HG03060 (cell line): Measurements from ENCODE around the gene TMEM187.

Experiments used
- ATAC-seq: cut with Tn5 transposase; IDR thresholded peaks from one replicate; pipeline ENCODE4 v1.9.1; 2021; ENCODE audit warnings: low read depth, moderate number of reproducible peaks; ENCODE audit not compliant: unreplicated experiment

Gene TMEM187

GRCh38 chrX:153934762-153935325, 37.7 kb upstream of the TMEM187 start, which contains the start of gene NAA10:
NAA10 (minus strand) TSS chrX:153935037; CDS start chrX:153934904, 133 bp downstream.
- no peak for ATAC-seq

- ATAC-seq, result no peak
Observed at GRCh38 chrX:153935326-153935851, 37.2 kb upstream of the TMEM187 start.

DNA sequence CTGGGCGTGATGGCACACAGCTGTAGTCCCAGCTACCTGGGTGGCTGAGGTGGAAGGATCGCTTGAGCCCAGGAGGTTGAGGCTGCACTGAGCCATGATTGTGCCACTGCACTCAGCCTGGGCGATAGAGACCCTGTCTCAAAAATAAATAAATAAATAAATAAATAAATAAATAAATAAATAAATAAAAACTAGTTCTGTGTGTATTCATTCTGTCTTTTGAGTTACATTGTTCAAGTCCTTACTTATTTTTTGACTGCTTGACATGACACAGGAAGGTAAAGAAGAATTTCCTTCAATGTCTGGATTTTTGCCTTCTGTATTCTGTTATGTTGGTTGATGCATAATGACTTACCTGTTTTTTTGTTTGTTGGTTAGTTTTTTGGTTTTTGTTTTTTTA, 35.5 kb upstream of the TMEM187 start:
- ATAC-seq, result no peak

GRCh38 chrX:153938226-153938786, 34.2 kb upstream of the TMEM187 start:
- ATAC-seq, result no peak

DNA sequence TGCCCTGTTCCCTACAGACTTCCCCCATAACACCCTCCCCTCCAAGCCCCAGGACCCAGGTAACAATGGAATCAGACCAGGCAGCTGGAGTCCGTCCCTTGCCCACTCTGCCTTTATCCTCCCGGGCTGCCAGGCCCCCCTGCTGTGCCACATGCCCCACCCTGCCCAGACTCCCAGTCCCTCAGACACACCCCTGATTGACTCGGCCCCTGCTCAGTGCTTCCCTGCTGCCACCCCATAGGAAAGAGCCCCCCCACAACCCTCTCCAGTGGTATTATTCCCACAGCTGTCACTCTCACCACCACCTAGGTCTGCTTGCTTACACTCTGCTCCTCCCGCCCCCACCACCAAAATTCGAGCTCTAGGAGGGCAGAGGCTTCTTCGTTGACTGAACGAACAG, 33.0 kb upstream of the TMEM187 start:
- ATAC-seq, result no peak

DNA sequence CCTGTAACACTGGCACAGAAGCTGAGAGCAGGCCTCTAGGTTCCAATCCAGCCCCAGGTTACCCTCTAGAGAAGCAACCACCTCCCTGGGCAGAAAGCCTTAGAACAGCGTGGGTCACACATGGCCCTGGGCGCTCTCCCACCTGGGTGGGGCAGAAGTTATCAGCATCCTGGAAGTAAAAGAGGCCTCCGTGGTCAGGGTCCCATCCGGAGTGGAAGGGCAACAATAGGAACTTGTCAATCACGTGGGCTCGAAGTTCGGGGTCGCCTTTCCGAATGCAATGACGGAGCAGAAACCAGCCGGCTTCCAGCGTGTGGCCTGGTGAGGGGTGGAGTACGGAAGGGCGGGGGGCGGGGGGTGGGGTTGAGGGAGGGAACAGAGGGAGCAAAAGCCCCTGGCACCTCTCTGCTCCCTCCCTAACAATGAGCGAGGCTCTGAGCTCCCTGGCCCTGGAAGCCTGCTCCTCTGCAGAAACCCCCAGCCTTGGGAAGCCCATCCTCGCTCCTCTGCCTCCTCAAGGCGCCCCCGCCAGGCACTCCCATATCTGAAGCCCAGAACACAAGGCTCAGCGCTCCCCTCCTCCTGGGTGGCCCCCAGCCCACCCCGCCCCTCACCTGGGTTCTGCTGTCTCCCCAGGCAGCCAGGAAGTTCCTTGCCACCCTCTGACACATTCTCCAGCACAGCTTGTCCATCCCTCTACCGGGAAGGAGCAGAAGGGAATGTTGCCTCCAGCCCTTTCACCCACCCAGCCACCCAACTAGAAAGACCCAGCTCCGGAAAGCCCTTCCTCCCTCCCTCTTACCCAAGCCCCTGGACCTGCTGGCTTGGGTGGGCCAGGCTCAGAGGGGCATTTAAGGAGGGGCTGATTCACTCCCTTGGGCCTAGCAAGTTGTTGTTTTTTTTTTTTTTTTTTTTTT, 31.0 kb upstream of the TMEM187 start:
- ATAC-seq, result no peak

DNA sequence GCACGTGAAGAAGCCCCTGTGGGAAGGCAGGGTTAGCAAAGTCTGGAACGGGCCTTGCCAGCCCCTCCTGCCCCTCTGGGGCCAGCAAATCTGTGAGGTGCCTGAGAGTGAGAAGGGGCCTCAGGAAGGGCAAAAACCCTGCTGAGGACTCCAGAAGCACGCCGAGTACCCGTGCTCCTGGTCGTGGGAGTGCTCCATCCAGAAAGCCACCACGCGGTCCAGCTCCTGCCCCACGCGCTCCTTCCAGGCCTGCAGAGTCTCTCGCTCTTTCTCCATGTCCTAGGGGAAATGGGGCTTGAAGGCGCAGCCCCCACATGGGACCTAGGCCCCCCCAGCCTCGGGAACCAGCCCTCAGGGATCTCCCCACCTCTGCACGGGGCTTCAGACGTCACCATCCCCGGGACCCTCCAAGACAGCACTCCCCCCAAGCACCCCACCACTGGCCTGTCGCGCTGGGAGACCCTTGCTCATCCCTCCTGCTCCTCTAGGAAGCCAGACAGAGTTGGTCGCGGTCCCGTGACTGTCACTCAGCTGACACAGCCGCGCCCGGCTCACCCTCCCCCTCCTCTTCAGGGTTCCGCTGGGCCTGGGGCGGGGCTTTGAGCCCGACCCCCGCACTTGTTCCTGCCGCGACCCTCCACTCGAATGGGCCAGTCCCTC, 28.3 kb upstream of the TMEM187 start, which contains the start of gene RENBP:
TSS of gene RENBP (minus strand) at position 504 of the 660 bp plus-strand sequence. CDS start at position 471, 33 bp downstream.
- no peak for ATAC-seq

DNA sequence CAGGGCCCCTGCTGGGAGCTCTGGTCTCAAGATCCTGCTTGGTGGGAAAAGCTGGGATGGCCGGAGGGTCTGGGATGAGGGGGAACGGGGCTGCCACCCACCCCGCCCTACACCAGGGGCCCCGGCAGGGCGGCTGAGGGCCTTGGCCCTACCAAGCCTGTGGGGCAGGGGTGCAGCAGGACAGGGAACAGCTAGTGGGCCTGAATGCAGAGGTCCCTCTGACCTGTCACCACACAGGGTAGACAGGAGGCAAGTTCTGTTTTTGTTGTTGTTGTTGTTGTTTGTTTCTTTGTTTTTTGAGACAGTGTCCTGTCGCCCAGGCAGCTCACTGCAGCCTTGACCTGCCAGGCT, 27.8 kb upstream of the TMEM187 start:
- no peak for ATAC-seq

DNA sequence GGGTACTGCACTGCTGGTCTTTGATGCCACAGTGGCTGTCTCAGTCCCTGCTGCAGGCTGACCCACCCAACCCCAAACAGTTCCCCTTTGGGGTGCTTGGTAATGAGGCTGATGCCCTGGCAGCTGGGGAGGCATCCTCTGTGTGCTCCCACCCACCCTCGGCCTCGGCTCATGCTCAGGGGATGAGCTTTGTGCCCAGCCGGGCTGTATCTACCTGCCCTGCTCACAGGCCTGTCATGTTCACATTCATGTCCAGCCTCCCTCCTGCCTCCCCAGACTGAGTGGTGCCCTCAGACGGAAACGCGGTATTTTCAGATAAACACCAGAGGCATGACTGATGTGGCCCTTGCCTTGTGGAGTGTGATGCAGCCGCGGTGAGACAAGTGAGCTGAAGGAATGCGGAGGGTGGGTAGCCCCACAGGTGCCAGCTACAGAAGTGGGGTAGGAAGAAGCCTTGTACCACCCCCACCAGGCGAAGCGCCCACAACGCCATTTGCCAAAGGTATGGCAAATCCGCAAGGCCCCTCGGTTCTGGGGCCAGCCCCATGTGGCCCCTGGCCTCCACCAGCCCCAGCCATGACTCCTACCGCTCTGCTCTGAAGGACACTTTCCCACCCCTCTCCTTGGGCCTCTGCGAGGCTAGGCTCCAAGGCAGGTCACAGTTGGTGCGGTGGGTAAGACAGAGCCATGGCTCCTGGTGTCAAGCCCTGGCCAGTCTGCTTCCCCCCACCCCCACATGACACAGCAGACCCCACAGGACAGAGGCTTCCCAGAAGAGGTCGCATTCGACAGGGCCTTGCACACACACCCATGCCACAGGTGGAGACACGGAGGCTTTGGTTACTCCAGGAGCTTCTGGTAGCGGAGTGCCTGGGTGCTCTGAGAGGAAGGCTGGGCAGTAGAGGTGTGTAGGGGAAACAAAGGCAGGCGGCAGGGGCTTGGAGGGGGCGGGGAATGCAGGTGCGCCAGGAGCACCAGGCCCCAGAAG, 26.3 kb upstream of the TMEM187 start:
- no peak for ATAC-seq

GRCh38 chrX:153947009-153947769, 25.4 kb upstream of the TMEM187 start:
- no peak for ATAC-seq

- ATAC-seq, result no peak
Observed at GRCh38 chrX:153948002-153948466, 24.5 kb upstream of the TMEM187 start.

- ATAC-seq, result no peak
Observed at GRCh38 chrX:153948847-153949805, 23.4 kb upstream of the TMEM187 start.

DNA sequence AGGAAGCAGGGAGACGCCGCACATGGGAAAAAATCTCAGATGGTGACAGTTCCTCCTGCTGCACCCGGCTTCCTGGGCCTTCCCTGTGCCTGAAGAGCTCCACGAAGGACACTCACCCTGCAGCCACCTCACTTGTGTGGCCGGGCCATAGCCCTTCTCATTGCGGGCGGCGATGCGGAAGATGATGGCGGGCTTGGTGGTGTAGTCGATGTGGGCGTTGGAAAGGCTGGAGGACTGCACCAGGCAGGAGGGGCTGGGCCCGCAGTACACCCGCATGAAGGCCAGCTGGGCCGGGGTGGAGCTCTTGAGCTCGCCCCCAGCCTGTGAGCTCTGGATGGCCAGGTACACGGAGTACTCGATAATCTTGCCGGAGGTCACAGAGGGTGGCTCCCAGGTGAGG, 22.4 kb upstream of the TMEM187 start:
- ATAC-seq, result no peak

DNA sequence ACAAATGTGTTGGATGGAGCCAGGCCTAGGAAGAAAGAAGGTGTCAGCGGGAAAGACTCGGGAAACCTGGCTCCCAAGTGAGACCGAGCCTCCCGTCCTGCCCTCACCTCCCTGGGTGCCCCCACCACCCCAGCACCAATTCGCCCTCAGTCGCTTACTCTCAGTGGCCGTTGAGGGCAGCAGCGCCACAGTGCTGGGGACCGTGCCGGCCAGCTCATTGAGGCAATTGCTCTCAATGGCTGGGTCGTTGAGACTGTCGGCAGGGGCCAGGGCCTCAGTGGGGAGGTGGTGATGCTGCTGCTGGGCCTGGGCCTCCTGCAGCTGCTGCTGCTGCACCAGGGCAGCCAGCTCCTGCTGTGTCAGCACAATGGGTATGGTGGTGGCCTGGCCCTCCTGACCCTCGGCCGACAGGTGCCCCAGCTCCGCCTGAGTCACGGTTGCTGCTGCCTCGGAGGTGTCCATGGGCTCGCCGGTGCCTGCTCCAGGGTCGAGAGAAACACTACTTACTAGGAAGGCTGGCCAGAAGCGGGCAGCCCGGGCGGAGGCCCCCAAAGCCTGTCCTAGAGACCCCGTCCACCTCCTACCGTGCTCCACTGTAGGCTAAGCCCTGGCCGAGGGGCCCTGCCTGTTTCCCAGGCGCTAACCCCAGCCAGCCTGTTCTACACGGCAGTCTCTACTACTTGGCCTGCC, 20.7 kb upstream of the TMEM187 start:
- no peak for ATAC-seq

- no peak for ATAC-seq
Observed at GRCh38 chrX:153952373-153953026, 20.1 kb upstream of the TMEM187 start.

- no peak for ATAC-seq
Observed at GRCh38 chrX:153953342-153953830, 19.2 kb upstream of the TMEM187 start.
